ENCODE data around the gene CORO1C.

DNA sequence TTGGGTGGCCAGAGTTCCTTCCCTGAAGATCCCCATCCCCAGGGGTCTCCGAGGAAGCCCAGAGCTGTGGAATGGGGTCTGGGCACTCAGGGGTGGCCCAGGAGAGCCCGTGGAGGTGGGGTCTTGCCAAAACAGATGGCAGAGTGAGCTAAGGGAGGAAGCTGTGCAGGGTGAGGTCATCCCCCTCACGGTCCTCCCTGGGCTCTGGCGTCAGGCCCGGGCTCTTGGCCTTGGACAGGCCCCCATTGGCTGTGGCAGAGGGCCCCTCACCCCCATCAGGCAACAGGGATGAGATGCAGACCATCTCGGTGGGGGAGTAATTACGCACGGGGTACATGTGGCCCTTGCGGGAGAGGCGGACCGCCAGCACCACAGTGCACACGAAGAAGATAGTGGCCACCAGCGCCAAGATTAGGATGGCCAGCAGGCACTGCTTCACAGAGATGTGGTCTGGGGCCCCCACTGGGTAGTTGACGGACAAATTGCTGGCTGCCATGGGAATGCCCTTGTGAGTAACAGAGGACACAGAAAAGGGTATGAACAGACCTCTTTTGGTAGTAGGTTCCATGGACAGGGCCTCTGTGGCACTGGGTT lies 108.3 kb downstream of the CORO1C start:
- TF ChIP-seq, protein P1, sequence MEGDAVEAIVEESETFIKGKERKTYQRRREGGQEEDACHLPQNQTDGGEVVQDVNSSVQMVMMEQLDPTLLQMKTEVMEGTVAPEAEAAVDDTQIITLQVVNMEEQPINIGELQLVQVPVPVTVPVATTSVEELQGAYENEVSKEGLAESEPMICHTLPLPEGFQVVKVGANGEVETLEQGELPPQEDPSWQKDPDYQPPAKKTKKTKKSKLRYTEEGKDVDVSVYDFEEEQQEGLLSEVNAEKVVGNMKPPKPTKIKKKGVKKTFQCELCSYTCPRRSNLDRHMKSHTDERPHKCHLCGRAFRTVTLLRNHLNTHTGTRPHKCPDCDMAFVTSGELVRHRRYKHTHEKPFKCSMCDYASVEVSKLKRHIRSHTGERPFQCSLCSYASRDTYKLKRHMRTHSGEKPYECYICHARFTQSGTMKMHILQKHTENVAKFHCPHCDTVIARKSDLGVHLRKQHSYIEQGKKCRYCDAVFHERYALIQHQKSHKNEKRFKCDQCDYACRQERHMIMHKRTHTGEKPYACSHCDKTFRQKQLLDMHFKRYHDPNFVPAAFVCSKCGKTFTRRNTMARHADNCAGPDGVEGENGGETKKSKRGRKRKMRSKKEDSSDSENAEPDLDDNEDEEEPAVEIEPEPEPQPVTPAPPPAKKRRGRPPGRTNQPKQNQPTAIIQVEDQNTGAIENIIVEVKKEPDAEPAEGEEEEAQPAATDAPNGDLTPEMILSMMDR (IDR thresholded peaks at IDR 0.05) = no peak
- TF ChIP-seq EZH2 (IDR thresholded peaks at IDR 0.05) (no peak), EZH2phosphoT487 (IDR thresholded peaks at IDR 0.05) (no peak)
